ENCODE data around the gene C2CD4C.
"Not testable (repeated sequence)": the region's sequence is repeated elsewhere in the genome, so short reads cannot be mapped to it uniquely, and the experiment has no call there.

C2CD4C gene

DNA sequence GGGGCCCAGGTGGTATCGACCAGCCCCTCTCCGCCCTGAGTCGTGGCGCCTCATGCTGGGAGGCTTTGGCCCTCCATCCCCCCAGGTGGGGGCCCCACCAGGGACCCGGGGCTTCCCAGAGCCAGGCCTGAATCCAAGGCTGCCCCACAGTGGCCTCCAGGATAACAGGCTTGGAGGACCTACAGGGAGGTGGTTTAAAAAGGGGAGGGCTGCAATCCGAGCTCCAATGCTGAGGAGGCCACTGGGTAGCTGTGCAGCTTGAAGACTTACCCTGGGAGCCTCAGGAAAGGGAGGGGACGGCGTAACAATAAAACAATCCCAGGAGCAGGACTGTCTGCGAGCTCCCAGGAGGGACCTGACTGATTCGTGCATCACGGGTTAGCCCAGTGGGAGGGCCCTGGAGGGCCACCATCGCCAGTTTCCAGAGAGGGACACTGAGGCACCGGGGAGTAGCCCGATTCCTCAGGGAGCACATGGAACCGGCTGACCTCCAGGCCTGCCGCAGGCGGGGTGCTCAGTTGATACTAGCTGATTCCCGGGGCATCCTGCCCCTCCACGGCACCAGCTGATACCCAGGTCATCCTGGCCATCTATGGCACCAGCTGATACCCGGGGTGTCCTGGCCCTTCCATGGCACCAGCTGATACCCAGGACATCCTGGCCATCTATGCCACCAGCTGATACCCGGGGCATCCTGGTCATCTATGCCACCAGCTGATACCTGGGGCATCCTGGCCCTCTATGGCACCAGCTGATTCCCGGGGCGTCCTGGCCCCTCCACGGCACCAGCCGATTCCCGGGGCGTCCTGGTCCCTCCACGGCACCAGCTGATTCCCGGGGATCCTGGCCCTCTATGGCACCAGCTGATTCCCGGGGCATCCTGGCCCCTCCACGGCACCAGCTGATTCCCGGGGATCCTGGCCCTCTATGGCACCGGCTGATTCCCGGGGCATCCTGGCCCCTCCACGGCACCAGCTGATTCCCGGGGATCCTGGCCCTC, 3.7 kb upstream of the C2CD4C start:
- no peak for DNase-seq

DNA sequence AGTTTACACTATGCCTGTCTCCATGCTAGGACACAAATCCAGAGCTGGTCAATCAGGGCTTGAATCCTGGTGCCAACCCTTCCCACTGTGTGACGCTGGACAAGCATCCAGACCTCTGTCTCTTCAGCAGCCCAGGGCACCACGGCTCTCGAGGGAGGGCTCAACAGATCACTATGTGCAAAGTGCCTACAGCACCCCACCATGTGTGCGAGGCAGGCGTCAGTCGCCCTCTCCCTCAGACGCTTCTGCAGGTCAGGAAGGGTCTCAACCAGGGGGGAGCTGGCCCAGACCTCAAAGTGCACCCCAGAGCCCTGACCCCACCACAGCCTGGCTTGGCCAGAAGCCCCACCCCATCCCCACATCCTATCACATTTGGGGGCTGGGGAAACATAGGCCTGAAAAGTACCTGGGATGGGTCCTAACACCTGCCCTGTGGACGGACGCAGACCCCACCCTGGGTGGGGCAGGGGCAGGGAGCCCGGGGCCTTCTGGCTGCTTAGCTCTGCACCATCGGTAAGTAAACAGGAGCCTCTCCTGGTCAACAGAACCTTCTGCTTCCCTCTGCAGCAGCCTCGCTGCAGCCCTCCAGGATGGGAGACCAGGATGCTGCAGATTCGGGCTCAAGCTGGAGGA, 2.9 kb upstream of the C2CD4C start:
- no peak for DNase-seq

DNA sequence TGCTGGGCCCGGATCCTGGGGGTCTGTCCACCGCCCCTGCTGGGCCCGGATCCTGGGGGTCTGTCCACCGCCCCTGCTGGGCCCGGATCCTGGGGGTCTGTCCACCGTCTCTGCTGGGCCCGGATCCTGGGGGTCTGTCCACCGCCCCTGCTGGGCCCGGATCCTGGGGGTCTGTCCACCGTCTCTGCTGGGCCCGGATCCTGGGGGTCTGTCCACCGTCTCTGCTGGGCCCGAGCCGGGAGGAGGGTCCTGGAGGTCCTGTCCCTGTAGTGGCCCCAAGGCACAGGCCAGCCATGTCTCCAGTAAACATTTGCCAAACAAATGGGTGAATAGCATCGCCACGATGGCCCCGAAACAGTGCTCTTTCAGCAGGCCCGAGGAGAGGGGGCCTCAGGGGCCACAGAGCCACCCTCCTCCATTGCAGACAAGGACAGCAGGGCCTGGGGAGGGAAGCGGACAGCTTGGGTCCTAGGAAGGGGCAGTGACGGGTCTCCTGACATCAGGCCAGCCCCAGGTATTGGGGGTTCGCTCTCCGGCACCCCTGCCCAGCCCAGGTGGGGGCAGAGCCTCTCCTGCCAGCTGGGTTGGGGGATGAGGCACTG, 2.3 kb upstream of the C2CD4C start:
- DNase-seq = not testable (repeated sequence)

DNA sequence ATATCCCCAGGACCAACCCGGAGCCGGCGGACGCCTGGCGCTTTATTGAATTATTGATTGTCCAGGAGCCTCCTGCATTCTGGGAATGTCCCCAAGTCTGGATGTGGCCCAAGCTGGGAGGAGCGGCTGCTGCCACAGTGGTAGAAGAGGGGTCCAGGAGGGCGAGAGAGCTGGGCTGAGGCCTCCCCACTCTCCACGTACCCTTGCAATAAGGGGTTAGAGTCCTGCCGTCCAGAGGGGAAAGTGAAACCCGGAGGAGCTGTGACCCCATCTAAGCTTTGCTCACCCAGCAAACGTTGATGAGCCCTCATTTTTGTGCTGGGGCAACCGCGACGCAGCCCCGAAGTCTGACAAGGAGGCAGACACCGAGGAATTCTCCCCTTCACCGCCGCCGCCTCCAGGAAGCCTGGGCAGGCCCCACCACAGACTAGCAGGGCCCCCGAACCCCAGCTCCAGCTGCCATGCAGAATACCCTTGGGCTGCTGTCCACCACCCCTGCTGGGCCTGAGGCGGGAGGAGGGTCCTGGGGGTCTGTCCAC, 1.4 kb upstream of the C2CD4C start:
- DNase-seq = no peak

DNA sequence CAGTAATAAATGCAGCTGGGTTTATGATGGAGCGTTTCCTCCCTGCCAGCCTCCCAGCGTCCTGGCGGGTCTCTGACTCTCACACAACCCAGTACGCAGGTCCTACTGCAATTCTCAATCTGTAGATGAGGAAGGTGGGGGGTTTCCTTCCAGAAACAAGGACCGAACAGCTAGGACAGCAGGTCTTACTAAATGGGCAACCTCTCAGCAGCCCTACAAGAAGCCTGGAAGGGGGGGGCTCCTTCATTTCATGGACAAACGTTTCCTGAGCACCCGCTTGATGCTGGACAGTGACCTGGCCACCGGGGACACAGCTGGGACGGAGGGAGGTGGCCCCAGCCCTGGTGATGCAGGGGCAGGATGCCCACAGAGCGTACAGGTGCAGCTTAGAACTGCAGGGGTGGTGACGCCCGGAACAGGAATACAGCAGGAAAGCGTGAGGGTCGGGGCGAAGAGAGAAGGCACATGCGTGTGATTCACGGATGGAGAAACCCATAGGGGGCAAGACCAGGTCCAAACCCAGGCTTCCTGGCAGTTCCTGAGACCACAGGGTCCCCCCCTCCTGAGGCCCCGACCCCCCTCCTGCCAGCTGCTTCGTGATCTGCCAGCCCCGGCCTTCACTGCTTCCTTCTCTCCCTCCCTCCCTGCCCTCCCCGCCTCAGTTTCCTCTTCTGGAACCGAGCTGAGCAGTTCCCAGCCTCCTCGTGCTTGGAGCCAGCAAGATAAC, 732 bp upstream of the C2CD4C start:
- no peak for DNase-seq

DNA sequence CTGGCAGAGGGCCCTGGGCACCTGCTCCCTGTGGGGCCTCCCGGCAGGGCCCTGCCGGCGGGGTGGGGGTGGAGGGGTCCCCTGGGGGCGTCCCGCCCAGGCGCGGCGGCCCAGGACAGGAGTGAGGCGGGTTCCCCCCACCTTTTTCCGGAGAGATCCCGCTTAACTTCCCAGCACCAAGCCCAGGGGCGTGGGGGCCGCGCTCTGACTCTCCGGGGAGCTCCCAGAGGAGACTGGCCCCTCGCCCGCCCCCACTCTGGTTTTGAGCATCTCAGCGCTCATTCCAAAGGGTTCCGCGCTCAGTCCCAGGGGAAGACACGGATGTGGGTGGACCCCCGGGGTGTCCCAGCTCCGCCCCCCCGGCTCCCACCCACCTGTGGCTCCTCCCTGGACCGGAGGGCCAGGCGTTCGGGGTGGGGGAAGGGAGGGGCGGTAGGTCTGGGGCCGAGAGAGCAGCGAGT, 476 bp downstream of the C2CD4C start:
- DNase-seq = no peak

DNA sequence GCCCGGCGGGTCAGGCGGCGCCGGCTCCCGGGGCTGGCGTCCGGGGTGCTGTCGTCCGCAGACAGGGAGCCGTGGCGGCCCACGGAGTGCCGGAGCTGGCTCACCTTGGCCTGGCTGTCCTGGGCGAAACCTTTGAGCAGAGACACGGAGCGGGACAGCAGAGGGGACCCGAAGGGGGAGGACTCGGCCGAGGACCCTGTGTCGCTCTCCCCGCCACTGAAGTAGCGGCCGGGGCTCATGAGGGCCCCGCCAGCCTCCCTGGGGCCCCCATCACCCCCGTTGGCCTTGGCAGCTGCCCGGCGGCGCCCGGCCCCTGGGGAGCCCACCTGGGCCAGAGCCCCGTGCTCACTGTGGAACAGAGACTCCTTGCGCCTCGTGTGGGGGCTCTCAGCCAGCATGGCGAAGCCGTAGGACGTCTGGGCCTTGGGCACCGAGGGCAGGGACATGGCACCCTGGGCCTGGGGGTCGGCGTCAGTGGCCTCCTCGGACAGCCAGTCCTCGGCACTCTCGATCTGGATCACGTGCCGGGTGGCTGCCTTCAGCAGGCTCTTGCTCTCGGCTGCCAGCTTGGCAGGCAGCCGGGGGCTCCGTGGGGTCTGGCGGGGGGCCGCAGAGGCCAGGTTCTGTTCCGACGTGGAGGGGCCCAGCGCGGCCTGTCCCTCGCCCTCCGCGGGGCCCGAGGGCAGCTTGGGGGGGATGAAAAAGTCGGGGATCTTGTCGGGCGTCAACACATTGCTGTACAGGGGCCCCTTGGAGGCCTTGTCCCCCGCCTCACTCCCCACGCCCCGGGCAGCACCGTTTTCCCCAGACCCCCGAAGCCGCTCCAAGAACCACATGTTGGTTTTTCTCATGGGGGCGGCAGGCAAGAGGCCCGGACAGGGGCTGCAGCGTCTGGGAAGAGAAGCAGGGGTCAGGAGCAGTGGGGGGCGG, 1.2 kb downstream of the C2CD4C start:
- no peak for DNase-seq

DNA sequence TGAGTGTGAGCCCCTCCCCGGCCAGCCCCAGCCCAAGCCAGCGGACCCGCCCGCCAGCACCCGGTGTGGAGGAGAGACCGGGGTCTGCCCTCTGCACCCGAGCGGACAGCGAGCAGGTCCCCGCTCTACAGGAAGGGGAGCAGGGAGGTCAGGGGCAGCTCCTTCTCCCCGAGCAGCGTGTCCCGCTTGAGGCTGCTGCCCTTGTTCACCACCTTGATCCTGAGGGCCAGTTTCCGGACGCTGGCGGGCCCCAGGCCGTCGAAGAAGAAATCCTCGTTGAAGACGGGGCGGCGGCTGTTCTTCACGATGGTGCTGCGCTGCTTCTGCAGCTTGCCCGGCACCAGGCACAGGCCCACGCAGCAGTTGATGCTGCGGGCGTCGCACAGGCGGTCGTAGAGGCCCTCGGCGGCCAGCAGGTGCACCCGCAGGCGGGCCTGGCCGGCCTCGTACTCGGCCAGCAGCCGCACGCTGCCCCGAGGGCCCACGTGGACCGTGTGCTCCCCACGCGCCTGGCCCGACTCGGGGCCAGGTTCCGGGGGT, 1.9 kb downstream of the C2CD4C start:
- DNase-seq = no peak

DNA sequence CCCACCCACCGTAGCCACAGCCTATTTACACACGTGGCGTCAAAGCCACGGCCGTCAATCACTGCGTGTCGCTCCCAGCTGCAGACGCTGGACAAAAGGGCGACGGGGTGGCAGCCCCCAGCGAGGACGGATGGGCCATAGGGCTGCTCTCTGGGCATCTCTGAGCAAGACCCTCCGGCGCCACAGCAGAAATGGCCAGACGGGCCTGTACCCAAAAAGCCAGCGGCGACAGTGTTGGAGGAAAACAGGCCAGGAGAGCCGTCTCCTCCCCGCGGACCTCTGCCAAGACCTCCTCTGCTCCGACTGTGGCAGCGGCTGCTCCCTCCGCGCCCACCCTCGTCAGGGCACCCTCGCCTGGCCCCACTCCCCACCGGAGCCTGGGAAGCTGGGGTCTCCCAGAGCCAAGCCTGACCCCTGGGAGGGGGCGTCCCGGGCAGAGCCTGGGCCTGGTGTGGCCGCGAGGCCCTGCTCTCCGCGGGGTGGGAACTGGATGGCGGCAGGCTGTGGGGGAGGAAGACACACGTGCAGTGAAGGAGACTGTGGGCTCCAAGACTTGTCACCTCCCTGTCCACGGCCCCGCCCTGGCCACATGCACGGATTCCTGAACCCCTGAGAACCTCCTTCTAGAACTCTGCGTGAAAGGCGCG, 2.7 kb downstream of the C2CD4C start:
- DNase-seq = no peak

DNA sequence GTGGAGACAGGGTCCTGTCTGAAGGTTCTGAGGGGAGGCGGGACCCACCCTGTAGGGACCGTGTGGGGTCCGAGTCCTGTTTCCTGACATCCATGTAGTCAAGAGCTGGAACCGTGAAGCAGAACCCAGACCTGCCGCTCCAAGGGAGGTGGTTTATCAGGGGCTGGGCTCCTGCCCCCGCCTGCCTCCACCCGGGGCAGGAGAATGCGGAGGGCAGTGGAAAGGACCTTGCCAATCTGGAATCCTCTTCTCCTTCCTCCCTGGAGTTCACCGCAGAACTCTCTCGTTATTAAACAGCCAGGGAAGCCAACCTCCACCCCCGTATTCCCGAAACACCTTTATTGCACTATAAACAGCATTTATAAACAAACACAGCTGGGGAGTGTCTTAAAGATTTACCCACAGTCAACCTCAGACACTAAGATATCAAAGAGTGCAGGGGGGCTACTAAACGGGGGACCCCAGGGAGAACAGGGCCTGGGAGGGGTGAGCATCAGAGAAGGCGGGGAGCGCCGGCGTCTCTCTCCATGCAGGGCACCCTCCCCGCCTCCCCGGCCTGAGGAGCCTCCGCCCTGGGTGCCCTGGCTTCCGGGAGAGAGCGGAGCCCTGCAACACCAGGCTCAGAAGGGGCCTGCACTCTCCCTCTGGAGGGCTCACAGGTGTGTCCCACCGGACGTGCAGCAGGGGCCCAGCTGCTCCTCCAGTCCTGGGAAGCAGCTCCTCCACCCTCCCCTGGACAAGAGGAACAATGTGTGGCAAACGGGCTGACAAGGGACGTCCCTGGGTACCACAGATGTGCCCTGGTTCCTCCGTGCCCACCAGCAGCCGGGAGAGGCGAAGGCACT, 3.6 kb downstream of the C2CD4C start:
- DNase-seq = no peak

DNA sequence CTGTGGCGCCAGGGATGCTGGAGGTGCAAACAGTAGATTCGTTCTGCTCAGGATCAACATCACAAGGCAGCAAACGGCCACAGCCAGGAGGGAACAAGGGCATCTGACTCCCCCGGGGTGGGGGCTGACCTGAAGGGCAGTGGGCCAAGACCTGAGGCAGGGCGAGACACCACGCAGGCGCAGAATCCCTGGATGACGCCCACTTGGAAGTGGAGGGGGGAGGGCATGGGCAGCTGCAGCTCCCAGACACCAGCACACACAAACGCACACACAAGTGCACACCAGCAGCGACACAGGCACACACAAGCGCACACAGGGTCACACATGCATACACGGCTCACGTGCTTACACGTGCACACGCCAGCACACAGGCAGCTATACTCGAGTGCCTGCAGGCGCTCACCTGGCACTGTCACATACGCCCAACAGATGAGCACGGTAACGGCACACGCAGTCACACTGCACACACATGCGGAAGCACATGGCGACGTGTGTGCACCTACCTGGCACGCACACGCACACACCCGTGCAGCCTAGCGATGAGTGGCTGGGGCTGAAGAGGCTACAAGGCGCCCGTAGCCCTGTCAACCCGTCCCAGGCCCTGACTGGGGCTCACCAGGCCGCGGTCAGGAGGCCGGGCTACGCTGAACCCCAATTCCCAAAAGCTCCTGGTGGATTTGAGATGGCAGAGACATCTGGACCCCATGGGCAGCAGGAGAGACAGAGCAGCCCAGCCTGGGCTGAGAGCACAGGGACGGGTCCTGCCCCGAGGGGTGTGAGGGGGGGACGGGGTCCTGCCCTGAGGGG, 5.5 kb downstream of the C2CD4C start:
- DNase-seq = no peak

DNA sequence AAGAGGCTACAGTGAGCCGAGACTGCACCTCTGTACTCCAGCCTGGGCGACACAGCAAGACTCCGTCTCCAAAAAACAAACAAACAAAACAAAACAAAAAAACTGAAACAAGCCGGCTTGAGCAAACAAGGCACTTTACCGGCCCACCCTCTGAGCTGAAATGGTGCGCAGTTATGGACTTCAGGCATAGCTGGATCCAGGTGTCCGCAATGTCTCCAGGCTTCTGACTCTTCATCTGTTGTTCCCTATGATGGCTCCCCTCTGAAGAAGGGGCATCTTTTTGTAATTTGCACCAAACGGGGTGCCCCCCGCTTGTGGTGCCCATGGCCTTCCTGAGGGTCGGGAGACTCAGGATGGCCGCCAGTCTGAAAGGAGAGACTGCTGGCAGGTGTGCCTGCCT, 6.2 kb downstream of the C2CD4C start:
- no peak for DNase-seq

DNA sequence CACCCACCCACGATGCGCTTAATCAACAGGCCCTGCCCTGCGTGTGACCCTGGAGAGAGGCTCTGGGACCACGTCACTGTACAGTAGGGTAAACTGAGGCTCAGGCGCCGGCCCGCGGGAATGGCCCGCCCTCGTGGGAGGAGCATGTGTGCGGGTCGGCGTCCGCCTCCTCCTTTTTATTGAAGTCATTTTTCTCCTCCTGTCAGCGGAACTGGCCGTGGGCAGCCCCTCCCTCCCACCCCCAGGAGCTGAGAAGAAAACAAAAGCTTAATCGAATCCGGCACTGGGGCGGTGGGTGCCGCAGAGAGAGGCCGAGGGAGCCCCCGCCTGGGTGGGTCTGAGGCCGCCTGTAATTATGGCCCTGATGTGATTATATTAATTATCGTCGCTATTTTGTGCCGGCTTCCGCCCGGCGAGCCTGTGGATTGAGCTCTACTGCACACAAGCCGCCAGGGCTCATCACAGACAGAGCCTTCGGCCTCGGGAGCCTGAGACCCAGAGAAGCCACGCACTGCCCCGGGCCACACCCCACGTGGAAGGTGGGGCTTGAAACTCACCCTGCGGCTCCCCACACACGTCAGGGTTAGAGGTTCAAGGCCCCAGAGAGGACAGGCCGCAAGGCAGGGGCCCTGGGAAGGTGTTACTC, 7.0 kb downstream of the C2CD4C start:
- no peak for DNase-seq

DNA sequence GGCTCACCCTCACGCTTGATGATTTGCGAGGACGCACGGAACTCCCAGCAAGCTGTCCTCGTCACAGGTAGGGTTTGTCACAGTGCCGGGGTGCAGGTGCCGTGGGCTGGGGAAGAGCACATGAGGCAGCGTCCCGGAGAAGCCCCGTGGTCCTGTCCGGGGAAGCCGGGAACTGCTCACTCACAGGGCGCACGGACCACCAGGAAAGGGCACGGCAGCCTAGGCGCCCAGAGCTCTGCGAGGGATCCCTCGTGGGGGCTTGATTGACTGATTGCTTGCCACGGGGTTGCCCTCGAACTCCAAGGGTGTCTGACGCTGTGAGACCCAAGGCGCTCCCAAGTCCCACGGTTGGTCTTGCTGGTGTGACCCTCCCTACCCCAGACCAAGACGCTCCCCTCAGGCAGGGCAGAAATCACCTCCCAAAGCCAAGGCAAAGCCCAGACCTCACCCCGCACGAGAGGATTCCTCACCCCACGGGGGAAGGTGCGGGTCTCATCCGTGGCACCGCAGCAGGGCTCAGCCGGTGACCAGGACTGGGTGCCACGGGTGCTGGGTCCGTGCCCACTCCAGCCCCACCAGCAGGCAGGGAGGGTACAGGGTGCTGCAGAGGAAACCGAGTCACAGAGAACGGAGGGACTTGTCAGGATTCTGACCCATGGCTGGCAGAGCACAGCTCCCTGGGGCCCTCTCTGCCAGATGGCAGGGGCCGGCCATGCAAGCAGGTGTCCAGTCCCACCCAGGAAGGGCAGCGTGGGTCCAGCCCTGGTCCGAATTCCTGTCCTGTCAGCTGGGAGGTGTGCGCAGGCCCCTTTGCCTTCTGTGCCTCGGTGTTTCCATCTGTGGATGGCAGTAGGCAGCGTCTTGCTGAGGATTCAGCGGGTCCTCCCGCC, 7.7 kb downstream of the C2CD4C start:
- DNase-seq = no peak

DNA sequence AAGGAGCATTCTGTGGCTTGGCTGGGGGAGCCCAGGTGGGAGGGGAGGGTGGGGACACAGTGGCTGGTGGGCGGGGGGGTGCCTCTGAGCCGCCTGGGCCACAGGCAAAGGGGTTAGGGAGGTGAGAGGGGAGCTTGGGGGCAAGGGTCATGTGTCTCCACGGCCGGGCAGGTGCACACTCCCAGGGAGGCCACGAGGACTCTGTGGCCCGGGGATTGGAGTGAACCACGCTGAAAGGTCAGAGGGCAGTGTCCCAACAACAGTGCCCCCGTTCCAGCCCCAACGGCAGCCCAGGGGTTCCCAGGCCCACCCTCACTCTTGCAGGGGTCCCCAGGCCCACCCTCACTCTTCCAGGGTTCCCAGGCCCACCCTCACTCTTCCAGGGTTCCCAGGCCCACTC, 9.6 kb downstream of the C2CD4C start:
- DNase-seq = no peak

DNA sequence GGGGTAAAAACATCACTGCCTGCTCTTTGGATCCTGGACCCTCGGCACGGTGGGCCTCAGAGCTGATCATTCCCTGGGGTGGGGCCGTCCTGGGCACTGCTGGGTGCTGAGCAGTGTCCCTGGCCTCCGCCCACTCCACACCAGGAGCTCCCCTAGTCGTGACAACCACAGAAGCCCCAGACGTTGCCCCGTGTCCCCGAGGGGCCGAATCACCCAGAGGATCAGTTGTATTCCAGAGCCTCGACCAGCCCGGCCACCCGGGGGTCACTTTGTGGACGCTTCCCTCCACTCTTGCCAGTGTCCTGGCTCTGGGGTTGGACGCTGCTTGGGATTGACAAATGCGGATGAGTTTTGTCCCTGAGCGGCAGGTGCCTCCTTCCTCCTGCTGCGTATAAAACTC, 10.2 kb downstream of the C2CD4C start:
- DNase-seq = no peak
